Measurements from ENCODE around the gene TSR3.

TSR3 gene

DNA sequence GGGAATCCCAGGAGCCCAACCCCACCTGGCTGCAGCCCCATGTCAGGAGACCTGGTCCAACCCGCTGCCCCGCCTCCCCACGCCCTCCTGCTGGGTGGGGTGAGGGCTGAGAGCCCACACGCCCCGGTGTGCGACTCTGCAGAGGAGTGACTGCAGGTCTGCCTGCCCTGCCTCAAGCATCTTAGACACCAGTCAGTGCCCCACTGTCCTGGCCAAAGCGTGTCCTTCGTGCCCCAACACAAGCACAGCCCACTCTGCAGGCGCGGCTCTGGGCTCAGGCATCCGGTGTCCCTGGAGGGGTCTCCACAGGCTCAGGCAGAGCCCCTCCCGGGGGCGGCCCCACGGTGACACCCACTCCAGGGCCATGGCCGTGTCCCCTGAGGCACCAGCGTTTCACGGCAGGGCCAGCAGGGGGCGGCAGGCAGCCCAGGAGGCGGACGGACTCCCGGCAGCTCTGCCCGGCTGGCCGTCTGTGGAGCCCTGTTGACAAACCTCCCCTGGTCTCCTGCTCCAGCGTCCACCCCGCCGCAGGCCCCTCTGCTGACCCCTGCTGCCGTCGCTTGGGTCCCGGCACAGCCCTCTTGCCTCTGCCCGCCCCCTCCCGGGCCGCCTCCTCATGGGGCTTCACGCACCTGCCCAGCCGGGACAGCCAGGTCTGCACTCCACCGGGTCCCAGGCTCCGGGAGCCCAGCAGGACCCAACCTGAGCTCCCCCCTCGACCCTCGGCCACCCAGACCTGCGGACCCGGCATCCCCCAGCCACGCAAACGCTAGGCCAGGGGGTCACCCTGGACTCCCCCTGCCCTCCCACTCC lies 50.8 kb downstream of the TSR3 start:
- DNase-seq (ENCODE audit: extremely low read depth, low read depth) = no peak
- TF ChIP-seq, protein P1, sequence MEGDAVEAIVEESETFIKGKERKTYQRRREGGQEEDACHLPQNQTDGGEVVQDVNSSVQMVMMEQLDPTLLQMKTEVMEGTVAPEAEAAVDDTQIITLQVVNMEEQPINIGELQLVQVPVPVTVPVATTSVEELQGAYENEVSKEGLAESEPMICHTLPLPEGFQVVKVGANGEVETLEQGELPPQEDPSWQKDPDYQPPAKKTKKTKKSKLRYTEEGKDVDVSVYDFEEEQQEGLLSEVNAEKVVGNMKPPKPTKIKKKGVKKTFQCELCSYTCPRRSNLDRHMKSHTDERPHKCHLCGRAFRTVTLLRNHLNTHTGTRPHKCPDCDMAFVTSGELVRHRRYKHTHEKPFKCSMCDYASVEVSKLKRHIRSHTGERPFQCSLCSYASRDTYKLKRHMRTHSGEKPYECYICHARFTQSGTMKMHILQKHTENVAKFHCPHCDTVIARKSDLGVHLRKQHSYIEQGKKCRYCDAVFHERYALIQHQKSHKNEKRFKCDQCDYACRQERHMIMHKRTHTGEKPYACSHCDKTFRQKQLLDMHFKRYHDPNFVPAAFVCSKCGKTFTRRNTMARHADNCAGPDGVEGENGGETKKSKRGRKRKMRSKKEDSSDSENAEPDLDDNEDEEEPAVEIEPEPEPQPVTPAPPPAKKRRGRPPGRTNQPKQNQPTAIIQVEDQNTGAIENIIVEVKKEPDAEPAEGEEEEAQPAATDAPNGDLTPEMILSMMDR (IDR thresholded peaks at IDR 0.05; ENCODE audit: low read depth, low read length) = peak; percentile 90

DNA sequence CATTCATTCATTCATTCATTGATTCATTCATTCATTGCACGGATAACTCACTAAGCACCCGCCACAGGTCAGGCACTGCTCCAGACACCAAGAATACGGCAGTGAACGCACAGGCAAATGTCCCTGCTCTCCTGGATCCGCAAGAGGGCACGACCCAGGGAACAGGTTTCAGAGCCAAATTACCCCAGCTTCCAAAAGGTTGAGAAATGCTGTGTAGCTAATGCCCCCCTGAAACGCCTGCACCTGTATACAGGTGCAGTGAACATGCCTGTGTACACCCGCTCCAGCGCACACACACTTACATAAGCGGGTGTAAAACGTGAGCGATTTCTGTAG lies 51.8 kb downstream of the TSR3 start:
- TF ChIP-seq, protein P1 (IDR thresholded peaks at IDR 0.05; ENCODE audit: low read depth, low read length) = no peak
- DNase-seq (ENCODE audit: extremely low read depth, low read depth) = no peak

Measured in AG09319 (cell line).